C1 segment of cervical spinal cord (tissue), 14 donors: ENCODE data around the gene RAB3IP.

Experiments used
- DNase-seq, 14 donors: peaks; one replicate each; lab custom pipeline; 2025; lab: John Stamatoyannopoulos, UW

Gene RAB3IP, protein sequence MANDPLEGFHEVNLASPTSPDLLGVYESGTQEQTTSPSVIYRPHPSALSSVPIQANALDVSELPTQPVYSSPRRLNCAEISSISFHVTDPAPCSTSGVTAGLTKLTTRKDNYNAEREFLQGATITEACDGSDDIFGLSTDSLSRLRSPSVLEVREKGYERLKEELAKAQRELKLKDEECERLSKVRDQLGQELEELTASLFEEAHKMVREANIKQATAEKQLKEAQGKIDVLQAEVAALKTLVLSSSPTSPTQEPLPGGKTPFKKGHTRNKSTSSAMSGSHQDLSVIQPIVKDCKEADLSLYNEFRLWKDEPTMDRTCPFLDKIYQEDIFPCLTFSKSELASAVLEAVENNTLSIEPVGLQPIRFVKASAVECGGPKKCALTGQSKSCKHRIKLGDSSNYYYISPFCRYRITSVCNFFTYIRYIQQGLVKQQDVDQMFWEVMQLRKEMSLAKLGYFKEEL

DNA sequence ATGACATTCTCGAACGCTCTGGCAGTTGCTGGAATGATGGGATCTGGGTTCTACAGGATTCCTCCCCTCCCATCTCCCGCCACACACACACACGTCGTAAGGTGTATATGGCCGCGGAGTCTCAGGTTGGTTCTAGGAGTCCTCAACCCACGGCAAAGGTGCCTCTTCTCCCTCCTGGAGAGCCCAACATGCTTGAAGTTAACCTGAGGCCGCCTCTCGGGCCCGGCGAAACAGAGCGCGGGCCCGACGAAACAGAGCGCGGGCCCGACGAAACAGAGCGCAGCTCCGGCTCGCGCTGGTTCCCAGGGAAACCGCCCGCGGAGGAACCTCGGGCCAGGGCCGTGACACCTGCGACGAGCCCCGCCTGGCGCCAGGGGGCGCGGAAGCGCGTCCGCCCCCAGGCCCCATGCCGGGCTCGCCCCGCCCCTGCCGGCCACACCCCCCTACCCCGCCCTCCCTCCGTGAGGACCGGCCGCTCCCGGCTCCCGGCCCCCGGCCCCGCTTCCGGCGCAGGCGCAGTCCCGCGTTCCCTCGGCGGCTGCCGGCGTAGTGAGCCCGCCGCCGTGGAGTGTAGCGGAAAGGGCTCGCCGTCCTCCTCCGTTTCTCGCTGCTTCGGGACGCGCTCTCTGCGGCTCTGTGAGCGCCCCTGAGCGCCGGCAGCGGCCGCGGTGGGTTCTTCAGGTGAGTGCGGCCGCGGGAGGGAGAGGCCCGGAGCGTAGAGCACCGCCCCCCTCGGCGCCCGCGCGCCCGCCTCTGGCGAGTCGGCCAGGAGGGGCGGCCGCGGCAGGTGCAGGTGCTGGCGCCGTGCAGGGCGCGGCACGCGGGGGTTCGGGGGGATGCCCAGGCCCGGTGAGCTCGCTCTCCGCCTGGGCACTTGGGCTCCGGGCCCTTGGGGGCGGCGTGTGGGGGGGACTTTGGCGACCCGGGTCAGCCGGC, at the start of gene RAB3IP:
RAB3IP (plus strand) TSS at position 510 of the 936 bp plus-strand sequence. CDS start 16,549 bp downstream, outside the sequence.
- DNase-seq = peak; percentile 20 to 89 (median 80)

DNA sequence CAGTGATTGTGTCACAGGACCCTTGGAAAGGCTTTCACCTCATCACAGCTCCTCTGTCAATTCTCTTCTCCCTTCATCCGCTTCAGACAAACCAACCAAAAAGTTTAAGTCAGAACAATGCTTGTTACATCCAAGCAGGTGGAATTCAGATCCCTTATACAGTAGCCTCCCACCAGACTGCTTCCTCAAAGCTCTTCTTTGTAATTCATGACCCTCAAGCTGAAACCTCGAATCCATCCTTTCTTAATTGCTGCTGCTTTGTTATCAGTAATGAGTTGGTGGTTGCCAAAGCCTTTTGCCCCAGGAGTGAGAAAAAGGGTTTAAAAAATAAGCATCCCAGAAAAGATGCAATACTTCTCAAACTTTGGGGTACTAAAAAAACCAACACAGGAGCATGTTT, 49.0 kb upstream of the RAB3IP start:
- no peak for DNase-seq

DNA sequence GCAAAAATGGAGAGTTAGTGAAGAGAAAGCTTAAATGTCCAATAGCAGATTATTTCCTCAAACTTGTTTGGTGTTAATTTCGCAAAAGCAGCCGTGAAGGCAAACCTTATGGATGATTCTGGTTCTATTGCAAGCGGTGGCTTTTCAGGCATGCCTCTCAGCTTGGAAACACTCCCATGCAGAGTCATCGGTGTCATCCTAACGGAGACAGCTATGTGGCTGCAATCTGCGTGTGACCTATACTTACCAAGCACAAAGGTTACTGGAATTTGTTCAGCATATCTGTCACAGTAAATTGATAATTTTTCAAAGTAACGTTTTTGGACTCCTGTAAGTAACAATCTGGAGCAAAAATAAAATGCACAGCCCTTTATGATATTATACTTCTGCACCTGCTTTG, 44.5 kb upstream of the RAB3IP start:
- DNase-seq = peak in 1 of 14 donors; percentile 12

DNA sequence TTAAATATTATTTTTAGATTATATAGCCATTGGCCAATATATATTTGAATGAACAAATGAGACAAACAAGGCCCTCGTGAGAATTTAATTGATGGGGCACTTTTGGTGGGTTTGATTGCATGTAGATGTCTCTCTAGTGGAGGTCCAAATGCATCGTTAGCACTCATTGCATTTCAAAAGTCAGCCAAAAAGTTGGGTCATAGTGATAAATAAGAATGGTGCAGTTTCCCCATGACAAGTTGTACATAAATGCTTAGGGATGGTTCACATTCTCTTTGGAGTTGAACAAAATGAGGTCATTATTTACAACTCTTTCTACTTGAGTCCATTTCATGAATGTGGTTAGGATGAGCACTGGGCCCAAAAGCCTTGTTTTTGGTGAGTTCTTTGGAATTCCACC, 40.6 kb upstream of the RAB3IP start:
- DNase-seq = peak in 1 of 14 donors; percentile 38

DNA sequence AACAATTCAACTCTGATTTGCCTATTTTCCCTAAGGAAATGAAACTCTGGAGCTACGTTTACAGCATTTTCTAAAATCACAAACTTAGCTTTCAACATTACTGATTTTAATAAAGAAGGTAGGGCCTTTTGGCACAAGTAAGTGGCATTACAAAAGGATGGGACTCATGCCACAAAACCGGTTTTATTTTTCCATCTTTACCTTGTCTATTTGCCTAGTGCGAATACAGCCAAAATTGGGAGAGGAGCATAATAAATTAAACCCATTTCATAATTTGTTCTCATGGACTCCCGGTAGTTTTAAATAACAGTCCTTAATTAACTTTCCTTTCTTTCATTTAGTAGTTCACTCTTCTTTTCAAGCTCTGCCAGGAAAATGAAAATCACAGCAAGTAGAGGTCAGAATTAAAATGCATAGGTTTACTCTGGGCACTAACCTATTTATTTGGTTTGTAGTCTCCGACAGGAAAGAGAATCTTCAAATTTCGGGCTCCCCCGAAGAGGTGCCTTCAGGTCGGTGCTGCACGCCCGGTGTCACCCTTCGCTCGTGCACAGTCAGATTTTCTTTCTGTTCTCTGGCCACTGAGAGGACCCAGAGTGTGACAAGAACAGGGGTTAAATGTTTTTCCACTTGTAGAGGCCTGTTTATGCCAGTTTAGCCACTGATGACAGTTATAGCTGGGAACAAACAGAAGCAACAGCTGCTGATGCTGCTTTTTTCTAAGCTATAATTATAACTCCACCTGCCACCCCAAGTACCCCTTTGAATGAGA, 39.7 kb upstream of the RAB3IP start, which contains the start of gene BEST3:
BEST3 (minus strand) TSS at position 535 of the 772 bp plus-strand sequence. CDS start 1,505 bp downstream, outside the sequence.
- peak in 1 of 14 donors; percentile 62 for DNase-seq

DNA sequence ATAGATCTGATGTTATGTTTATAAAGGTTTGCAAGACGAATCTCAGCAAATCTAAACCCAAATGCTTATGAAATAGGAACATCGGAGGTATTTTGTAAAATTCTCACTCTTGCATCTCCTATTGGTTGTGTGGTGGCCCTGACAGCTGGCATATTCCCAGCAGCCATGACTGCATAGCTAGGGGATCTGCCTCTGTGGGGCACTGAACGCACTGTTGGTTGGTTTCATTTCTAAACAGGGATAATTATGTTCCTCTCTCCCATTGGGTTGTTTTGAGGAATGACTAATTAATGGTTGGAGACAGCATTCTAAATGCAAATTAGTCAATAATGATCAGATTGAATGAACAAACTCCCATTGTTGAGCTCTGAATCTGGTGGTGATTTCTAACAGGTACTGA, 36.8 kb upstream of the RAB3IP start:
- DNase-seq = peak in 2 of 14 donors; percentile 1 to 15

DNA sequence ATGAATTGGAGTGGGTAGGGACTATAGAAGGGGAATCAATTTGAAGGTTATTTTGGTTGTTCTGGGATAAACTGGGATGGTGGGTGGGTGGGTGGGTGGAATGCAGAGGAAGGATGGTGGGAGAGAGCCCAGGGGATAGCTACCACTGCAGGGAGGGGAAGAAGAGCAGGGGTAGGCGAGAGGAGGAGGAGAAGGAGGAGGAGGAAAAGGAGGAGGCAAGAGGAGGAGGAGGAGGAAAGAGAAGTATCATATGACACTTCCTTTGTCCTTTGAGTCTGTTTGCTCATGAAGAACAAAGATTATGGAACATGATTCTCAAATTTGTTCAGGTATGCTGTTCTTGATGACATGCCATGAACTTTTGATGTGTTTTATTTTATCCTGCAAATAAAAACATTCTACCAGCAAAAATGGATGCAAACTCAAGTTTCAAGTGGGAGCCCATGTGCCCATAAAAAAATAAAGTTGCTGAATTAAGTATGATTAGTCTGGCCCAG, 35.5 kb upstream of the RAB3IP start:
- DNase-seq = no peak

DNA sequence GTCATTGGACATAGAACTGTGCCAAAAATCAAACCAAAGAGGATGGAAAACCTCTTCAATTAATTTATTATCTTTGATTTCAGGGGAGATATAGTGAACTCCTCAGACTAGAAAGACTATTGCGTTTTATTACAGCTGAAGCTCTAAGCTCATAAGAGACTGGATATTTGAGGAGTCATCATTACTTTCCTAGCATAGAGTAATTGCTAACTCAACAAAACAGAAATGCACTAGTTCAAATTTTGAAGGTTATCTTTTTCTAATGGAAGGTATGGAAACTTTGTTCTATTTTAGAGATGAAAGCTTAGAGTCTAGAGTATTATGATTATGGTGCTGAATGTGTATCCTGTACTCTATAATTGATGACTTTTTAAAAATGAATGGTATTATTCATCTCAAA, 34.3 kb upstream of the RAB3IP start:
- DNase-seq = no peak

DNA sequence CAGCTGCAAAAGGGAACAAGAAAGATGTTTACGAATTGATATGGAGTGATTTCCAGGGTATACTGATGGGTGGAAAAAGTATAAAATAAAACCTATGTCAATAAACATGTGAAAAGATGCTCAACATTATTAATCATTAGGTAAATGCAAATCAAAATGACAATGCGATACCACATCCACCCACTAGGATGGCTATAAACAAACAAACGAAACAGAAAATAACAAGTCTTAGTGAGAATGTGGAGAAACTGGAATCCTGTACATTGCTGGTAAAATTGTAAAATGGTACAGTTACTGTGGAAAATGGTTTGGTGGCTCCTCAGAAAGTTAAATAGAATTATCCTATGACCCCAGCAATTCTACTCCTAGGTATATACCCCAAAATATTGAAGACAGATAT, 30.0 kb upstream of the RAB3IP start:
- DNase-seq = no peak

DNA sequence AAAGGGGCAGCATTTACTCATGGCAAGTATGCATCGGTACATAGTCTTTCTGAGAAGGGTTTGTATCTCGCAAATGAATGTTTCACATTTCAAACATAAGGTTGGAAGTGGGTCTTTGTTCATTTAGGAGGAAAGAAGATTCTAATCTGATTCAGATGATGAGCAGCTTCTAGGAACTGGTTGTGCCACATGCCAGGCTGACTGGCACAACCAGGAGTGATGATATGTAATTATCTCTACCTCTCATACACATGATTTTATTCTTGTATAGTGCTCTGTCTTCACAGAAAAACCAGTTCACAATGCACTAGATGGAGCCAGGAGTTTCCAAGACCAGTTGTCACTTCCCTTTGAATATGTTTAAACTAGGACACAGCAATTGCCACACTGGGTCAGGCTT, 25.8 kb upstream of the RAB3IP start:
- DNase-seq = no peak

DNA sequence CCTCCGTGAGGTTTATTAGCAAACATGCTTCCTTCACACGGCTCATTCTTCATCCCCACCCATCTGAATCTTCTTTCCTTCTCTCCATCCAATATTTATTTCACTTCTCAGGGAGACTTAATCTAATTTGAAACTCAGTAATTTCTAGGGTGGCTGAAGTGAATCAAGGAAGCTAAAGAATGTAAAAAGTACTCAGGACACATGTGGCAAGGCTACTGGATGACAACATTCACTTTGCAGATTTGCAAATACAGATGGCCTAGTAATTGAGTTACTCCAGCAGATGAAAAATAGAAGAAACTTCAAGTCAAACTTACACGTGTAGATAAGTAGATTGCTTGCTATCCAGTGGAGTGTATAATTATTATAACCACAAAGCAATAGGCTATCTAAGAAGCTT, 24.1 kb upstream of the RAB3IP start:
- DNase-seq = no peak

DNA sequence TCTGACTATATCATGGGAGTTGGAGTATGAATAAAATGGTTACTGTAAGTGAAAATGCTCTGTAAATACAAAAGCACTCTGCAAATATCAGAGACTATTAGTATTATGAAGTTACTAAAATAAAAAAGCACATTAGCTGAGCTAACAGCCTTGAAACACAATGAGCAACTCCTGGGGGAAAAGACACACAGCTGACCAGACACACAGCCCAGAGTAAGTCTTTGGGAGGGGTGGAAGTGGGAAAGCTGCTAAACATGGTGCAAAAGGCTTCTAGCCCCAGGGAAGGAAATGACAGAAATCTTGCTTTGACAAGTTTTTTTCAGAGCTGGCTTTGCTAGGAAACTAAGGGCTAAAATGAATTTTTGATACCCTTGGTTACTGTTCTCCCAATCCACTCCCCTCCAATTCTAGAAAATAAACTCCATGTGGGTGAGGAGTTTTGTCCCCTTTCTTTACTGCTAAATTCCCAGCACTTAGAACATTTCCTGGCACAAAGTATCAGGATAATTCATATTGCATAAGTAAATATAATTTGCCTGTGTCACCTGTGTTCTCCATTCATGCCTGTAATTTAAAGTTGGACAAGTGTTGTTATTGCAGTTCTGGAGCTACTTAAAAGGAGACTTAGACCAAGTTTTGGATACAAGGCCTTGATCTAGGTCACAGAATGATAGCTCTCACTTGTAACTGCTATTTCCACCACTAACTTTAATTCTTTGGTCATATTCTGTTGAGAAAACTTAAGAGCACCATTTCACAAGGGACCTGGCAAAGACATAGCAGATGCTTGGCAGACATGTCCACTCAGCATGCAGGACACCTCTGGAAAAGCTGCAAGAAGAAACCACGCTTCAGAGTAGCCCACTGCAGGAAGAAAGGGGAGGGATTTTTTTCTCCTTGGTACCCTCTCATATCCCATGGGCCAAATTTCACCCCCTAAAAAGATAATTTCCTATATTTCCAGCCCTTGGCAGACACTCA, 19.0 kb upstream of the RAB3IP start:
- no peak for DNase-seq

DNA sequence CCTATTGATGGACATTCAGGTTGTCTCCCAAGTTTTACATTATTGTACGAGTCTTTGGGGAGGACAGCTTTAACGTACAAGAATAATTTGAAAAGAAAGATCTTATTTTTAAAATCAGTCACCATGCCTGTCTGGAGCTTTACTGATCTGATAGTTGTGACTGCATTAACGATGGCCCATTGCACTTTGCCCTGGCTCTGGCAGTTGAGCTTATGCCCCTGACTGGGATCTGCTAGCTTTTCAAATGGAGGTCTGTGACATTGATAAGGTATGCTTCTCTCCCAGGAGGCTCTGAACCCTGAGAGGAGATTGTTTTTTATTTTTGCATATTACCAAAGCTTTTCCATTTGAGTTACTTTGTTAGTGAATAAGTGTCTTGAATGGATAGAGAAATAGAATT, 17.9 kb upstream of the RAB3IP start:
- DNase-seq = no peak

DNA sequence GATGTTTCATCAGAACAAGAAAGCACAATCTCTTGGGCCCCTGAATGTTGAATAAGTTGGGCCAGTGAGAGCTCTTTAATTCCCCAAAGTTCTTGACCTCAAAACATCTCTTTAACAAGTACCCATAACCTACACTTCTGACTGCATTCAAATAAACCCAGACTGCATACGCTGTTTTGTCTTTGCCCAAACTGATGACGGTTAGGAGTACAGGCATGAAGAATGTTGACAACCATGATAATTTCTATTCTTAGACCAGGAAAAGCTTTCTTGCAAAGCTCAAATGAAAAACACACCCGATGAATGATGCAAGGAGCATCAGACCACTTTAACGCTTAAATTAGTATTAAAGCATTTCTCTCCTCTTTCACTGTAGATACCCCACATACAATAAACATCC, 11.7 kb upstream of the RAB3IP start:
- DNase-seq = no peak

DNA sequence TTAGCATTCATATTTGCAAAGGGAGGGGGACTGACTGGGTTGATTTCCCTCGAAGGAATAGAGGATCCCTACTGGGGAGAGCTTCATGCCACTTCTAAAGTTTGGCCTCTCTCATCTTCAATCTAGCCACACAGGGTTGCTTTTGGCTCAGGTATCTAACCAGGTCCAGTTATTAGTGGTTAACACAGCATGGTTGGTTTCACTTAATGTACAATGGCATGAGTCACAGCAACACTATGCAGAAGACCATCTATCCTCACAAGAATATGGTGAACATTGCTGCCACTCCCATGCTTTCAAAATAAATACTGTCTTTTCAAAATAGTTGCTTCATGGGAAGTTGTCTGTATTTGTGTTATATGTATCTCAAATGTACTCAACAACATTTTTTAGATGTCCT, 6.6 kb upstream of the RAB3IP start:
- DNase-seq = no peak

DNA sequence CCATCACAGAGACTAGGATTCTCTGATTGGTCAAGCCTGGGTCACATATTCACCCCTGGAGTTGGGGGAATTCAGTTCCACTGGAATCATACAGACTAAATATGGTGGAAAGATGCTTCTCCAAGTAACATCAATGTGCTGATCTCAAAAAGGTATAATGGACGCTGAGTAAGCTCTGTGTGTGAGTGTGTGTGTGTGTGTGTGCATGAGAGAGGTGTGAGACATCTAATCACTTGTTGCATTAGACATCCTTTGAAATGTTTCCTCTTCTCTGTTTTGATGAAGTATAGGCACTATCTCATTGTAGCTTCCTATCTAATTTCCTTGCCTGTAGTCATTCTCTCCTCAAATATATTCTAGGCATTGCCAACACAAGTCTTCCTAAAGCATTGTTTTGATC, 5.0 kb upstream of the RAB3IP start:
- no peak for DNase-seq

DNA sequence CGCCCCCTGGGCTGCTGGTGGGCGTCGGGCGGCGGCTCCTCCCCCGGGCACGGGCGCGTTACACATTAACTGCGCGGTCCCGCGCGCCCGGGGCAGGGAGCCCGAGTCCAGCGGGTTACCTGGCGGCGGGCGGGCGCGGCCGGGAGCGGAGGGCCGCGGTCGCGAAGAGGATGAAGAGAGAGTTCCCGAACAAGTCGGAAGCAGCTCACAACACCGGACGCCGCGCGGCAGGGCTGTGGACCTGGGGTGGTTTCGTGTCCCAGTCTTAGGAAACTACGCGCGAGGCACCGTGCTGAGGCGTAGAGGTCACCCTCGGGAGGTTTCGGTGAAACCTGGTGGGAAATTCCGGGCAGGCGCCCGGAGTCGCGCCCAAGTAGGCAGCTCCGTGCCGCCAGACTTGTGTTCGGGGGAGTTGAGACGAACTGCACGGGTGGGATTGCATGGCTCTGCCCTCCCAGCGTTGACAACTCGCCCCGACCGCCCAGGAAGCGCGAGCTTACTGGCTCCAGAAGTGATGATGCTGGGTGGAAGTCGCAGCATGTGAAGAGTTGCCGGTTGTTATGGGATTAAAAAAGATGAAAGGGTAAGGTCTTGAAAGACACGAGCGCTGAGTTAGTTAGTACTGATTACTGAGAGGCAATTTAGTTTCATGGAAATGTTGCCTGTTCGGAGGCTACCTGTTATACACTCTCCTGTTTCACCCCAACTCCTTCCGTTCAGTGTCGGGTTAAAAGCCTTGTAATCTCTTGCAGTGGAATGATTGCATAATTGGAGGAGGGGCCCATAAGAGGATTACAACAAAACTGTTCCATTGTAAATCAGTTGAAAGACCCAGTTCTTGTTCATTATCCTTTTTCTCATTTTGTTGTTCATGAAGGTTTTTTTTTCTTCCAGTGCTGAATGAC, 879 bp downstream of the RAB3IP start:
- DNase-seq = peak in 13 of 14 donors; percentile 2 to 75 (median 32)

DNA sequence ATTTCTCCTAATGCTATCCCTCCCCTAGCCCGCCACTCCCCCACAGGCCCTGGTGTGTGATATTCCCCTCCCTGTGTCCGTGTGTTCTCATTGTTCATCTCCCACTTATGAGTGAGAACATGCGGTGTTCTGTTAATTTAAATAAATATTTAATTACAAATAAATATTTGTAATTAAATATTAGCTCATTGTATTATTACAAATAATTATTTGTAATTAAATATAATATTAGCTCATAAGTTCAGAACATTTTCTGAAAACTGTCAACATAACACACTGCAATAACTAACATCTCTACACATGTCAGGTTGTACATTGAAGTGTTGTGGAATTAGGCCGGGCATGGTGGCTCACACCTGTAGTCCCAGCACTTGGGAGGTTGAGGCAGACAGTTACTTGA, 5.4 kb downstream of the RAB3IP start:
- no peak for DNase-seq

DNA sequence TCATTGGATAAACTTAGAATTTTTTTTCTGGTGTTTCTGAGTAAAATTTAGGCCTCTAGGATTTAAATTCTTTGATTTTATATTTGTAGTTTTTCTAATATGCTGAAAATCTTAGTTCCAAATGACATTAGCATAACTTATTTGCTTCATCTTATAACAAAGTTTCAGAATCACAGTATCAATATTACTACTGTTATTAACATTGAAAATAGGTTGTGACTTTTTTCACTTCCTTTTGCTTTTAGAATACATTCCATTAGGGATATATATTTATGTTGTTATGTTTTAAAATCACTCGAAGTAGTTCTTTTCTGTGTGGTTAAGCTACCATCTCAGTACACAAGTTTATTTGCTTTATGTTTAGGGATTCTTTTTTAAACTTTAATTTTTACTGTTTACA, 12.8 kb downstream of the RAB3IP start:
- DNase-seq = no peak
